ENCODE data around the gene CIAO2B.
A peak's percentile ranks its signal among the peaks of the same experiment; 100 is the strongest.

The CIAO2B gene

DNA sequence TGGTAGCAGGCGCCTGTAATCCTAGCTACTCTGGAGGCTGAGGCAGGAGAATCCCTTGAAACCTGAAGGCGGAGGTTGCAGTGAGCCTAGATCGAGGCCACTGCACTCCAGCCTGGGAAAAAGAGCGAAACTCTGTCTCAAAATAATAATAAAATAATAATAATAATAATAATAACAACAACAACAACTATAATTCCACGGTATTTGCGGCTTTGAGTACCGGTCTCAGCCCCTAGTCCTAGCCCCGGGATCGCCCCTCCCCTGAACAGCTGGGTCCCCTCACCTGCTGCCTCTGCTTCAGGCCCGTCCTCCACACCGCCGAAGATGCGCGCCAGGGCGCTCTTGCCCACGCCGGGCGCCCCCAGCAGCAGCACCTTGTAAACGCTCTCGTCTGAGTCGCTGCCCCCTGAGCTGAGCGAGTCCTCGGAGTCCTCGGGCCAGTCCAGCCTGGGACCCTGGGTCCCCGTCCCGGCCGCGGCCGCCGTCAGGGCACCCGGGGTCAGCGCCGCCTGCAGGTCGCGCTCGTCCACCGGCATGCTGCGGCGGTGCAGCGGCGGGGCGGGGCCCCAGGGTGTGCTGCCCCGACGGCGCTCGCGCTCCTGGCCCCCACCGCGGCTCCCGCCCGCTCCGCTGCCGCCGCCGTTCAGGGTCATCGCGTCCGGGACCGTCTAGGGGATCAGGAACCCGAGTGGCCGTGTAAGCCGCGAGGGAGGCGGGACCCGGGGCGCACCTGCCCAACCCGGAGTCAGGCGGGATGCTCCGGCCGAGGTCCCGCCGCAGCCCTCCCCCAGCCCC lies 9.5 kb downstream of the CIAO2B start:
- Histone ChIP-seq H3K4me1 (ENCODE audit: insufficient read depth, low read length) (peaks cover 13% of the 10 kb centered on the region; the same call in 1 of the 2 replicates), H3K9ac (ENCODE audit: low read depth, low read length) (peak overlapping the region; percentile 60; the same call in 1 of the 2 replicates), H3K36me3 (ENCODE audit: insufficient read depth, low read length) (no peaks in the 10 kb centered on the region), H3K9me3 (ENCODE audit: control insufficient read depth, insufficient read depth, low read length) (no peaks in the 10 kb centered on the region)

DNA sequence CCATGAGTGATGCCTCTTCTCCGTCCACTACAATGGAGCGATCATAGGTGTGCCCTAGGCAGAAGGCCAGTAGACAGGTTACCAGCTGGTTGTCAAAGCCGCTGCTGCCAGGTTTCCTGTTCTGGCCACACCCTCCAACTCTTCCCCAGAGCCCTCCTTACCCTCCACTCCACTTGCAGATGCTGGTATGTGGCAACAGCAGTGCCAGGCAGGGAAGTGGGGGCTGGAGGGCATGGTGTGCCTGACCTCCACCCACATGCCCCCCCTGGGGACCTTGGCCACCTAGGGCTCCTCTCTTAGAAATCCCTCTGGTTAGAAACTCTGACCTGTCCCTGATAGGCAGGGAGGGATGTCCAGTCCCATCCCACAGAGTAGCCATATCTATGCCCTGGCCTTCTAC lies 10.3 kb downstream of the CIAO2B start:
- H3K36me3 ChIP-seq (ENCODE audit: insufficient read depth, low read length): no peaks in the 10 kb centered on the region
- H3K9me3 ChIP-seq (ENCODE audit: control insufficient read depth, insufficient read depth, low read length): no peaks in the 10 kb centered on the region
- peaks cover 13% of the 10 kb centered on the region; the same call in 1 of the 2 replicates for H3K4me1 ChIP-seq (ENCODE audit: insufficient read depth, low read length)
- H3K9ac ChIP-seq (ENCODE audit: low read depth, low read length): no peak overlapping the region

DNA sequence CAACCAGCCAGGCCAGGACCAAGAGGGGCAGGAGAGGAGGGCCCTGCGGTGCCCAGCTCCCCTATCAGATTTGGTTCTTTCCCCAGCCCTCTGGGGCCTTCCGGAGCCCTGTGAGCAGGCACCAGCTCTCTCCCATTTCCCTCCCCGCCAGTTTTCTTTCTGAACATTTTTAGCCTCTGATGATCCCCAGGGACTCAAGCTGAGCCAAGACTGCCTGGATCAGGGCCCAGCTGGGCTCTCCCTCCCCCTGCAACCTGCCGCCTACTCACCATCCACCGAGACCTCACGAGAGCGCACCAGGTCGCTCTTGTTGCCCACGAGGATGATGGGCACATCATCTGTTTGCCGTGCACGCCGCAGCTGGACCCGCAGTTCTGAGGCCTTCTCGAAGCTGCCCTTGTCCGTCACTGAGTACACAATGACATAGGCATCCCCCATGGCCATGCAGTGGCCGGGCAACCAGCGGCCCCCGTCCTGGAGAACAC lies 10.9 kb downstream of the CIAO2B start:
- Histone ChIP-seq H3K4me1 (ENCODE audit: insufficient read depth, low read length) (peaks cover 13% of the 10 kb centered on the region; the same call in 1 of the 2 replicates), H3K9me3 (ENCODE audit: control insufficient read depth, insufficient read depth, low read length) (no peaks in the 10 kb centered on the region), H3K9ac (ENCODE audit: low read depth, low read length) (no peak overlapping the region)

DNA sequence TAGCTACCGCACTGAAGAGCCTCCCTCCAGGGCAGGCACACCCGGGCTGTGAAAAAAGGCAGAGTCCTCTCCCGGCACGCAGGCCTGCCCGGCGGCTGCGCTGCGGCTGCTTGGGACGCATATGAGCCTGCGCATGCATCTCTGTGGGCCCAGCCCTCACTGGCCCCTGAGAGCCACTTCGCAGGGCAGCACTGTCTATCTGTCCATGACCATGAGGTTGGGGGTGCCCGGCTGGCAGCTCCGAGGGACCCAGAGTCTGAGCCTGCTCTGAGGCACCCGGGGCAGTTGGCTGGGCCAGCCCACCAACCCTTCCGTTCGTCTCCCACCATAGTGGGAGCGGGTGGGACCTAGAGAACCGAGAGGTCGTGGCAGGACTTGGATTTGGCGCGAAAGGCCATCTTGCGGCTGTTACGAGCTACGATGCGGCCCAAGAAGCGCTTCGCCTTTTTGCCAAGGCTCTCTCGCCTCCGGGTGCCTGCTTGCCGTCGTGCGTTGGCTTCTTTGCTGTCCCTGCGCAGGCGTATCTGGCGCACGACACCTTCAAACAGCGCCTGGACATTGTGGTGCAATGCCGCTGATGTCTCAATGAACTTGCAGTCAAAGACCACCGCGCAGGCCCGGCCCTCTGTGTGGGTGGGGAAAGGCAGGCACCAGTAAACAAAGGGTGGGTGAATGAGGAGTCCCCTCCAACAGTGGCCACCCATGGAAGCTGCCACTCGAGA lies 12.3 kb downstream of the CIAO2B start:
- no peaks in the 10 kb centered on the region for H3K36me3 ChIP-seq (ENCODE audit: insufficient read depth, low read length)
- peaks cover 4% of the 10 kb centered on the region; the same call in 1 of the 2 replicates for H3K4me1 ChIP-seq (ENCODE audit: insufficient read depth, low read length)
- H3K9me3 ChIP-seq (ENCODE audit: control insufficient read depth, insufficient read depth, low read length): no peaks in the 10 kb centered on the region
- no peak overlapping the region for H3K9ac ChIP-seq (ENCODE audit: low read depth, low read length)

More for the DNA sequence above, 10.9 kb downstream of the CIAO2B start:
- H3K36me3 ChIP-seq (ENCODE audit: insufficient read depth, low read length): no peaks in the 10 kb centered on the region

DNA sequence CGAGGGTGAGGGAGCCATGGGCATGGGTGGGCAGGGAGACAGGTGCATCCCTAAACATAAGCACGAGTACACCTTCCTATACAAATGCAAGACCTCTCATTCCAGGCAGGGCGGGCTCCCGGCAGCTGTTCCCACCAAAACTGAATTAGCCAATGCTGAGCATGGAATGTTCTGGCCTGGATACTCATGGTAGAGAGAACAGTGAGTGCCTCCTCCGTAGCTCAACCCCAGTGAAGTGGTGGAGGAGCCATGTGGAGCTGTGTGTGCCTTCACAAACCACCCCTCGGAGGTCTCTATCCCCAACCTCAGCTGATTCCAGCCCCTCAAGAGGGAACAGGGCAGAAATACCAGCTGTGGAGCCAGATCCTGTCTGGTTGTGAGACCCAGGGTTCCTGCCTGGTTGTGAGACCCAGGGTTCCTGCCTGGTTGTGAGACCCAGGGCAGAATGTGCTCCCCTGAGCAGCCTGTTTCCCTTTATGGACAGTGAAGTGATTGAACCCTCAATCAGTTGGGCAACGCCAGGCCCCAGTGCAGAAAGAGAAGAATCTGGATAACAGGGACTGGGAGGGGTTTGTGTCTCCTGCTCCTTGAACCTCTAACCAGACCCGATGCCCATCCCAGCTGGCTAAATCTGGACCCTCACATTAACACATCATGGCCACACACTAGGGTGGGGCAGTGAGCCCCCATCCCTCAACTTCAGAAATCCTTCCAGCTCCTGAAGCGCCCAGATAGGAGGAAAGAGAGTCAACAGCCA lies 13.1 kb downstream of the CIAO2B start:
- no peaks in the 10 kb centered on the region for H3K9me3 ChIP-seq (ENCODE audit: control insufficient read depth, insufficient read depth, low read length)
- peaks cover 4% of the 10 kb centered on the region; the same call in 1 of the 2 replicates for H3K4me1 ChIP-seq (ENCODE audit: insufficient read depth, low read length)
- H3K36me3 ChIP-seq (ENCODE audit: insufficient read depth, low read length): no peaks in the 10 kb centered on the region
- H3K9ac ChIP-seq (ENCODE audit: low read depth, low read length): no peak overlapping the region

DNA sequence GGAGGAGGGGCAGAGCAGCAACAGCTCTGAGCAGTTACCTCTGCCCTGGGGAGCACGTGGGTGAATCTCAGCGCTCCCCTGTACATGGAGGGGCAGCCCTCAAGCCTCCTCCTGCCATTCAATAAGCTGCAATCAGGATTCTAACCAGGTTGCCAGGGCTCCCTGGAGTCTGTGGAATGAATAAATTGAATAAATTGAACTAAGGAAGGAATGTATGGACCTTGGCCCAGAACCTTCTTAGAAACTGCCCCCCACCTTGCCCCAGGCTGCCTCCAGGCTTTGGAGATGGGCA lies 14.0 kb downstream of the CIAO2B start:
- Histone ChIP-seq H3K9me3 (ENCODE audit: control insufficient read depth, insufficient read depth, low read length) (no peaks in the 10 kb centered on the region), H3K4me1 (ENCODE audit: insufficient read depth, low read length) (peaks cover 4% of the 10 kb centered on the region; the same call in 1 of the 2 replicates), H3K9ac (ENCODE audit: low read depth, low read length) (no peak overlapping the region), H3K36me3 (ENCODE audit: insufficient read depth, low read length) (no peaks in the 10 kb centered on the region)

DNA sequence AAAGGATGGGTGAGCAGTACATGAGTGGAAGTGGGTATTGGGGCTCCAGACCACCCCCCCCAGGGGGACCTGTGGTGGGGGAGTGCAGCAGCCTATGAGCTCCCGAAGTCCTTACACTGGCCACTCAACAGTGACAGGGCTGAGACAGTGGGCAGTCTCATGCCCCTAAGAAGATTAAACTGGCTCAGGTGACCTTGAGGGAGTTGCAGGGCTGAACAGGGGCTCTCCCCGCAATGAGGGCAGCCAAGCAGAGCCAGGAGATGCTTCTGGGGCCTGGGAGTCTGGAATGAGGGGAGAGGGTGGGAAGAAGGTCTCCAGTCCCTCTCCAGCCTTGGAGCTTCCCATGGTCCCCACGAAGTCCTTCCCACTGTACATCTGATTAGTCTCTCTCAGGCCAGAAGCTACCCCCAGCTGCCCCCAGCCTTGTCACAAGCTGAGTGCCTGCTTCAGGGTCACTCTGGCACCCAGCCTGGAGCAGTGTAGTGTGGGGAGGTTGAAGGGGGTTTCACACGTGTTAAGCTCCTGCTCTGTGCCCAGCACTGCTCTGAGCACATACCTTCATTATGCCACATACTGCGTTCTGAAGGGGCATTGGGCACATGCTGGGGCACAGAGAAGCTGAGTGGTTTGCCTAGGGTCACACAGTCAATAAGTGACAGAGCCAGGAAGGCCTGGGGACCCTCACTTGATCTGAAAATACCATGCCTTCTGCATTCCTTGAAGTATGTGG lies 14.5 kb downstream of the CIAO2B start:
- no peaks in the 10 kb centered on the region for H3K36me3 ChIP-seq (ENCODE audit: insufficient read depth, low read length)
- H3K9ac ChIP-seq (ENCODE audit: low read depth, low read length): no peak overlapping the region
- H3K4me1 ChIP-seq (ENCODE audit: insufficient read depth, low read length): peaks cover 4% of the 10 kb centered on the region; the same call in 1 of the 2 replicates

DNA sequence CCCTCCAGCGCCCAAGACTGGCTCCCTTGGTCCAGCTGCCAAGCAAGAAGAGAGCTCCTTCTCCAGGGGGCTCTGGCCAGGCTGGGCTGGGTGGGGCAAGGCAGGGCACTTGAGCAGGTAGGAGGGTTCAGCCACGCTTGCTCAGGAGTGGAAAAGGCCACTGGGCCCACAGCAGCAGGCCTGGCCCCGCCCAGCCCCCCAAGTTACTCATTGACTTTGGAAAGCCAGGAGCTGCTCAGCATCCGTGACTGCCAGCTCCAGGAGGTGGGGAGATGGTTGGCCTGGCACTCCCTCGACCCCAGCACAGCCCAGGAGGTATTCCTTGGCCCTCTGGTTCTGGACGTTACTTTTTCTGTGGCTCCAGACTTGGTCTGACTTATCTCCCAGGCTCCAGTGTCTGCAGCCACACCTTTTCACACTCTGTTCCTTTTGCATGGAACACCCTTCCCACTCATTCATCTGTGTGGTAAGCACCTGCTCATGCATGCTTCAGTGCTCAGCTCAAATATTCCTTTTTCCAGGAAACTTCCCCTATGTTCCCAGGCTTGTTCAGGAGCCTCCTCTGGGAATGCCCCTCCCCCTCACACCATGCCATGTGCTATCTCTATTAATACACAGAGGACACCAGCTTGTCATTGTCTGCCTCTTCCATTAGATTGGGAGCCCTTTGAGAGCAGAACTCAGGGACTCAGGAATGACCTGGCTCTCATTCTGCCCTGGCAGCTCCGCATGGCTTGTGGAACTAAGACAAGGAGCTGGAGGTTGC lies 15.2 kb downstream of the CIAO2B start, which contains the start of gene CDH16:
Gene CDH16 (minus strand): TSS at position 83 of the 766 bp plus-strand sequence. CDS start 820 bp downstream, outside the sequence.
- Histone ChIP-seq H3K36me3 (ENCODE audit: insufficient read depth, low read length) (no peaks in the 10 kb centered on the region), H3K4me1 (ENCODE audit: insufficient read depth, low read length) (peaks cover 4% of the 10 kb centered on the region; the same call in 1 of the 2 replicates), H3K9ac (ENCODE audit: low read depth, low read length) (no peak within 1 kb of the TSS), H3K9me3 (ENCODE audit: control insufficient read depth, insufficient read depth, low read length) (no peaks in the 10 kb centered on the region)

More for the DNA sequence above, 14.5 kb downstream of the CIAO2B start:
- no peaks in the 10 kb centered on the region for H3K9me3 ChIP-seq (ENCODE audit: control insufficient read depth, insufficient read depth, low read length)

DNA sequence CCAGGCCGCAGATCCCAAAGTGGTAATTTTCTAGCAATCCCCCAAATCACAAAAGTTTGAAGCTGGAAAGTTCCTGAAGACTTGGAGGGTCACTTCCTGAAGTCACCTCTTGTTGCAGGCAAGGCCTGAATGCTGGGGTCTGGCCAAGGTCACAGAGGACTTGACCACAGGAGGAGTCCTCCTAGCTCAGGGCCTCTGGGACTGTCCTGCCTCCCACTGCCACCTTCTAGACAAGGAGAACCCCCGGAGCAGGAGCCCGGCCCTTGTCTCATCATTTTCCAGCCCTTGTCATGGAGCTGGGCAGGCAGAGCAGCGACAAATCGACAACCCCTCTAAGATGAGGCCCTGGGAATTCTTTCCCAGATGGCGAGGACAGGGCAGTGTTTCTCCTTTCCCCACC lies 15.8 kb downstream of the CIAO2B start:
- Histone ChIP-seq H3K9me3 (ENCODE audit: control insufficient read depth, insufficient read depth, low read length) (no peaks in the 10 kb centered on the region), H3K9ac (ENCODE audit: low read depth, low read length) (no peak overlapping the region), H3K36me3 (ENCODE audit: insufficient read depth, low read length) (no peaks in the 10 kb centered on the region), H3K4me1 (ENCODE audit: insufficient read depth, low read length) (peaks cover 4% of the 10 kb centered on the region; the same call in 1 of the 2 replicates)

DNA sequence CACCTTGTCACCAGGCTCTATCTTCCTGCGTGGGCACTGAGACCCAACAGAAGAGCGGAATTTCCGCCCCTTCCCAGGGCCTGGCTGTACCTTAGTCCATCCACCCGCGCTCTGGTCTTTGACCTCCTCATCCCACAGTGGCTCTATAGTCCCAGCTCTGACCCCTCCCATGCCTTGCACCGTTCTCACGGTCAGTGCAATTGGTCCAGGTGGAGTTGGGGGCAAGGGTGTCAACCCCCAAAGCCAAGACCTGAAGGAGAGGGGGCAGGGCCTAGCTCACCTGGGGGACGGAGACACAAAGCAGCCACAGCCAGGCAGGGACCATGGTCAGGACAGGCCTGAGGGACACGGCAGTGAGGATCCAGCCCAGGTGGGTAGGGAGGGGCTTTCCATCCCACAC lies 16.5 kb downstream of the CIAO2B start:
- Histone ChIP-seq H3K9ac (ENCODE audit: low read depth, low read length) (no peak overlapping the region), H3K9me3 (ENCODE audit: control insufficient read depth, insufficient read depth, low read length) (no peaks in the 10 kb centered on the region), H3K36me3 (ENCODE audit: insufficient read depth, low read length) (no peaks in the 10 kb centered on the region), H3K4me1 (ENCODE audit: insufficient read depth, low read length) (peaks cover 4% of the 10 kb centered on the region; the same call in 1 of the 2 replicates)

DNA sequence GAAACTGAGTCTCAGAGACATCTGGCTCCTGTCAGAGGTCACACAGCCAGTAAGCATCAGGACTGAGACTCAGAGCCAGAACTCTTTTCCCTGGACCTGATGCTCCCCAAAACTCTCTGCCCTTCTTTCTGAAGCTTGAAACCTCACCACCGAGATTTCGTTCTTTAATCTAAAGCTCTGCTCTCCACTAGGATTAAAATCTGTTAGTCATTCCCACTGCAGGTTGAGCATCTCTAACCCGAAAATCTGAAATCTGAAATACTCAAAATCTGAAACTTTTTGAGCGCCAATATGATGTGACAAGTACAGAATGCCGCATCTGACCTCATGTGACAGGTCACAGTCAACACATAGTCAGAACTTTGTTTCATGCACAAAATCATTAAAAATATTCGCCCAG lies 17.7 kb downstream of the CIAO2B start:
- Histone ChIP-seq H3K36me3 (ENCODE audit: insufficient read depth, low read length) (no peaks in the 10 kb centered on the region), H3K4me1 (ENCODE audit: insufficient read depth, low read length) (peaks cover 4% of the 10 kb centered on the region; the same call in 1 of the 2 replicates), H3K9me3 (ENCODE audit: control insufficient read depth, insufficient read depth, low read length) (no peaks in the 10 kb centered on the region), H3K9ac (ENCODE audit: low read depth, low read length) (no peak overlapping the region)

DNA sequence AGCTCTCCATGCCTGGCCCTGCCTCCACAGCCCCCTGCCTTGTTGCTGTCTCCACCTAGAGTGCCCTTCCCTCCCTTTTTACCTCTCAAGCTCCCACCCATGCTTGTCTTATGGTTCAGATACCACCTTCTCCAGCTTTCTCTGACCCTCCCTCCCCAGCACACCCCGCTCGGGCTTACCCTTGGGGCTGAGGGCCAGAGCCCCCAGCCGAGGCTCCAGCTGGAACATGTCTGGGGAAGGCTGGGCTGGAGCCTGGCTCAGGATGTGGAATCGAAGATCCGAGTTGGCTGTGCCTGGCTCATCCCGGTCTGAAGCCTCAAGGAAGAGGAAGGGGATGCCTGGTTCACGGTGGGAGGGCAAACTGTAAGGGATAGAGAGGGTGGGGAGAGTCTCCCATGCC lies 19.2 kb downstream of the CIAO2B start:
- Histone ChIP-seq H3K9me3 (ENCODE audit: control insufficient read depth, insufficient read depth, low read length) (no peaks in the 10 kb centered on the region), H3K36me3 (ENCODE audit: insufficient read depth, low read length) (no peaks in the 10 kb centered on the region), H3K9ac (ENCODE audit: low read depth, low read length) (no peak overlapping the region), H3K4me1 (ENCODE audit: insufficient read depth, low read length) (no peaks in the 10 kb centered on the region; the same call in 1 of the 2 replicates)

DNA sequence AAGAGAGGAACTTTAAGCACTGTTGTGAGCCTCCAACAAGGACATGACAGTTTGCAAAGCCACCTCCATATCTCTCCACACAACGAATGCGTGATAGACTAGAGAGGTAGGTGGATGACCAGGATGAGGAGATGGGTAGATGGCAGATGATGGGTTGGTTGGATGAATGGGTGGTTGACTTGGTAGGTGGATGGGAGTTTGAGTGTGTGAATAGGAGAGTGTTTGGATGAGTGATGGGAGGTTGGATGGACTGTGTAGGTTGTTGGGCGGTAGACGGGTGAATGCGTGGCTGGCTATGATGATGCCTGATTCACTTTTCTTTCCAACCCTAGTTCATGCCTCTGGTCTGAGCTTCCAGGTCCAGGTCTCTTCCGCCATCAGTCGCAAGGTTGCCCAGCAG lies 19.7 kb downstream of the CIAO2B start:
- H3K9ac ChIP-seq (ENCODE audit: low read depth, low read length): no peak overlapping the region
- H3K9me3 ChIP-seq (ENCODE audit: control insufficient read depth, insufficient read depth, low read length): no peaks in the 10 kb centered on the region

More for the DNA sequence above, 19.7 kb downstream of the CIAO2B start:
- no peaks in the 10 kb centered on the region for H3K36me3 ChIP-seq (ENCODE audit: insufficient read depth, low read length)
- no peaks in the 10 kb centered on the region for H3K4me1 ChIP-seq (ENCODE audit: insufficient read depth, low read length)
